ENCODE results near the gene AAMDC.
"Not testable (repeated sequence)": the region's sequence is repeated elsewhere in the genome, so short reads cannot be mapped to it uniquely, and the experiment has no call there.

Gene AAMDC

DNA sequence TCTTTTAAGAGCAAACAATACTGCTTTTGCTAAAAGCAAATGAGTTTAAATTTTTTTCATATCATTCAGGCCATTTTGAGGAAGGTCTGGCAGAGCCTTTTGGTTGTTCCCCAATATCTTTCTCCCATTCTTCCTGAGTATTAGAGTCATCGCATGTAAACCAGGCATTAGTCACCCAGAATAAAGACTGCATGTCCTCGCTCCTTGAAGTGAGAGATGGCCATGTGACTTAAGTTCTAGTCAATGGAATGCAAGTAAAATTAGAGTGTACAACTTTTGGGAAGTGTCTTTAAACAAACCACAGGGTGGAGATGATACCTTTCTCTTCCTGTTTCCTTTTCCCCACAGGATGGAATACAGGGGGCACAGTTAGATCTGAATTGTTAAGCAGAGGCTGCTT lies 96.8 kb downstream of the AAMDC start:
- not testable (repeated sequence) for H3K9me3 Mint-ChIP-seq; H3K4me3 Mint-ChIP-seq; ATAC-seq (replicated peaks); H3K4me1 Mint-ChIP-seq; H3K27me3 Mint-ChIP-seq; H3K27ac Mint-ChIP-seq; DNase-seq
- peaks cover 12 to 24% of the 10 kb centered on the region in 2 donors for H3K36me3 Mint-ChIP-seq
